HG03159 (cell line): ENCODE results near the gene SMIM36.
"Not testable (repeated sequence)": the region's sequence is repeated elsewhere in the genome, so short reads cannot be mapped to it uniquely, and the experiment has no call there.

Source experiments
- ATAC-seq: cut with Tn5 transposase; IDR thresholded peaks from one replicate; pipeline ENCODE4 v1.9.1; 2021; ENCODE audit warnings: mild to moderate bottlenecking, moderate library complexity; ENCODE audit not compliant: unreplicated experiment

Gene SMIM36

GRCh38 chr17:55507669-55508068 is 3.6 kb downstream of the SMIM36 start:
- ATAC-seq = not testable (repeated sequence)

- not testable (repeated sequence) for ATAC-seq
Measured at GRCh38 chr17:55501626-55502025, 9.6 kb downstream of the SMIM36 start.

- ATAC-seq = no peak
Measured at GRCh38 chr17:55500103-55500502, 11.1 kb downstream of the SMIM36 start.

- no peak for ATAC-seq
Measured at GRCh38 chr17:55496094-55496881, 15.0 kb downstream of the SMIM36 start.

GRCh38 chr17:55495239-55495638 is 16.0 kb downstream of the SMIM36 start:
- no peak for ATAC-seq

GRCh38 chr17:55492781-55493341 is 18.4 kb downstream of the SMIM36 start:
- ATAC-seq = no peak

- ATAC-seq = no peak
Measured at GRCh38 chr17:55490376-55490775, 20.9 kb downstream of the SMIM36 start.

GRCh38 chr17:55487695-55488432 is 23.4 kb downstream of the SMIM36 start:
- no peak for ATAC-seq

GRCh38 chr17:55484575-55484974 is 26.7 kb downstream of the SMIM36 start:
- no peak for ATAC-seq

GRCh38 chr17:55482591-55483389 is 28.5 kb downstream of the SMIM36 start:
- no peak for ATAC-seq

- ATAC-seq = no peak
Measured at GRCh38 chr17:55480631-55481315, 30.5 kb downstream of the SMIM36 start.

GRCh38 chr17:55479903-55480302 is 31.3 kb downstream of the SMIM36 start:
- no peak for ATAC-seq

GRCh38 chr17:55478971-55479370 is 32.3 kb downstream of the SMIM36 start:
- ATAC-seq = no peak

- no peak for ATAC-seq
Measured at GRCh38 chr17:55466671-55467070, 44.6 kb downstream of the SMIM36 start.

- not testable (repeated sequence) for ATAC-seq
Measured at GRCh38 chr17:55465771-55466170, 45.5 kb downstream of the SMIM36 start.

GRCh38 chr17:55463600-55463999 is 47.7 kb downstream of the SMIM36 start:
- no peak for ATAC-seq

GRCh38 chr17:55462711-55463110 is 48.5 kb downstream of the SMIM36 start:
- no peak for ATAC-seq

- no peak for ATAC-seq
Measured at GRCh38 chr17:55462234-55462633, 49.0 kb downstream of the SMIM36 start.

- peak; percentile 70 for ATAC-seq
Measured at GRCh38 chr17:55458978-55459377, 52.3 kb downstream of the SMIM36 start.

- no peak for ATAC-seq
Measured at GRCh38 chr17:55458287-55458900, 52.9 kb downstream of the SMIM36 start.
